H9 (cell line): Measurements from ENCODE around the gene SPECC1L. TPM values are rescaled to one million over a fixed set of nuclear protein-coding genes. Genes with fewer than 3 reads are reported as not detected.
"Not testable (repeated sequence)": the region's sequence is repeated elsewhere in the genome, so short reads cannot be mapped to it uniquely, and the experiment has no call there.

Experiments used
- DNase-seq: peaks from one replicate; pipeline ENCODE4 v3.0.0-alpha.2; 2017
- H2AFZ ChIP-seq: one replicate; pipeline ENCODE4 v1.6.1; 2013; ENCODE audit warnings: mild to moderate bottlenecking, low read length, control low read depth, moderate library complexity
- H2AK5ac ChIP-seq: 2 replicates; pipeline ENCODE4 v1.6.1; 2013; ENCODE audit warnings: low read length, control low read depth, mixed read lengths; ENCODE audit not compliant: insufficient read length
- H2BK120ac ChIP-seq: one replicate; pipeline ENCODE4 v1.6.1; 2013; ENCODE audit warnings: low read depth, mild to moderate bottlenecking, low read length, control low read depth, inconsistent platforms; ENCODE audit not compliant: poor library complexity, severe bottlenecking
- H2BK12ac ChIP-seq: 2 replicates; pipeline ENCODE4 v1.6.1; 2013; ENCODE audit warnings: low read length, control low read depth, mixed read lengths, low read depth; ENCODE audit not compliant: insufficient read length
- H2BK15ac ChIP-seq: 2 replicates; pipeline ENCODE4 v1.6.1; 2013; ENCODE audit warnings: low read depth, low read length, control low read depth
- H2BK20ac ChIP-seq: one replicate; pipeline ENCODE4 v1.6.1; 2013; ENCODE audit warnings: low read depth, mild to moderate bottlenecking, low read length, control low read depth, inconsistent platforms; ENCODE audit not compliant: poor library complexity, severe bottlenecking
- H2BK5ac ChIP-seq: 2 replicates; pipeline ENCODE4 v1.6.1; 2013; ENCODE audit warnings: low read length, control low read depth, mixed read lengths; ENCODE audit not compliant: insufficient read length
- H3K14ac ChIP-seq: 2 replicates; pipeline ENCODE4 v1.6.1; 2013; ENCODE audit warnings: low read length, control low read depth; ENCODE audit not compliant: insufficient read depth
- H3K18ac ChIP-seq: 2 replicates; pipeline ENCODE4 v1.6.1; 2013; ENCODE audit warnings: low read depth, mild to moderate bottlenecking, mixed read lengths, low read length, control low read depth; ENCODE audit not compliant: insufficient read length
- H3K23ac ChIP-seq: 2 replicates; pipeline ENCODE4 v1.6.1; 2013; ENCODE audit warnings: low read length, control low read depth, mixed read lengths, low read depth; ENCODE audit not compliant: insufficient read length
- H3K23me2 ChIP-seq: 2 replicates; pipeline ENCODE4 v1.6.1; 2013; ENCODE audit warnings: low read depth, mild to moderate bottlenecking, mixed read lengths, low read length, control low read depth; ENCODE audit not compliant: insufficient read length, poor library complexity, severe bottlenecking
- H3K27ac ChIP-seq: 2 replicates; pipeline ENCODE4 v1.5.1; 2013; ENCODE audit warnings: low read length, control low read depth, mixed read lengths, low read depth; ENCODE audit not compliant: insufficient read length
- H3K27me3 ChIP-seq: 2 replicates; pipeline ENCODE4 v1.6.1; 2013; ENCODE audit warnings: low read length, control low read depth, inconsistent platforms; ENCODE audit not compliant: insufficient read depth
- H3K4ac ChIP-seq: 2 replicates; pipeline ENCODE4 v1.6.1; 2013; ENCODE audit warnings: low read depth, mild to moderate bottlenecking, control low read depth, inconsistent platforms, low read length, moderate library complexity
- H3K4me1 ChIP-seq: 2 replicates; pipeline ENCODE4 v1.6.1; 2013; ENCODE audit warnings: low read length, control low read depth, inconsistent platforms; ENCODE audit not compliant: insufficient read depth
- H3K4me2 ChIP-seq: 2 replicates; pipeline ENCODE4 v1.6.1; 2013; ENCODE audit warnings: low read length, control low read depth, mixed read lengths; ENCODE audit not compliant: insufficient read length, insufficient read depth
- H3K56ac ChIP-seq: 2 replicates; pipeline ENCODE4 v1.6.1; 2013; ENCODE audit warnings: low read depth, mild to moderate bottlenecking, mixed read lengths, low read length, control low read depth; ENCODE audit not compliant: insufficient read length
- H3K79me1 ChIP-seq: 2 replicates; pipeline ENCODE4 v1.6.1; 2013; ENCODE audit warnings: low read depth, mild to moderate bottlenecking, moderate library complexity, low read length, control low read depth, inconsistent platforms; ENCODE audit not compliant: insufficient read depth, poor library complexity, severe bottlenecking
- H3K79me2 ChIP-seq: 2 replicates; pipeline ENCODE4 v1.6.1; 2013; ENCODE audit warnings: low read length, control low read depth, inconsistent platforms; ENCODE audit not compliant: insufficient read depth
- H3K9ac ChIP-seq: 2 replicates; pipeline ENCODE4 v1.6.1; 2013; ENCODE audit warnings: low read length, control low read depth, mixed read lengths; ENCODE audit not compliant: insufficient read length; ENCODE audit errors: extremely low read depth
- H3K9me3 ChIP-seq: one replicate; pipeline ENCODE4 v1.6.1; 2013; ENCODE audit warnings: low read depth, low read length, inconsistent platforms; ENCODE audit not compliant: control insufficient read depth
- H3T11ph ChIP-seq: one replicate; pipeline ENCODE4 v1.6.1; 2013; ENCODE audit warnings: mild to moderate bottlenecking, low read length, control low read depth, inconsistent platforms
- H4K20me1 ChIP-seq: one replicate; pipeline ENCODE4 v1.6.1; 2013; ENCODE audit not compliant: control insufficient read depth, insufficient read length, insufficient read depth
- H4K5ac ChIP-seq: 2 replicates; pipeline ENCODE4 v1.6.1; 2013; ENCODE audit warnings: low read depth, mild to moderate bottlenecking, mixed read lengths, low read length, control low read depth; ENCODE audit not compliant: insufficient read length
- H4K8ac ChIP-seq: replicated peaks from 2 replicates; pipeline ENCODE4 v1.6.1; 2013; ENCODE audit warnings: low read length, control low read depth, mixed read lengths, low read depth; ENCODE audit not compliant: insufficient read length
- H4K91ac ChIP-seq: 2 replicates; pipeline ENCODE4 v1.6.1; 2013; ENCODE audit warnings: low read depth, mild to moderate bottlenecking, moderate library complexity, mixed read lengths, low read length, control low read depth; ENCODE audit not compliant: insufficient read length
- H3K27ac Mint-ChIP-seq, 3 experiments: 2 replicates in 2 of 3; 3 replicates in 1 of 3; pipeline ENCODE4 v1.8.0; 2020 to 2021; ENCODE audit warnings: mixed read lengths in 3 of 3, mild to moderate bottlenecking in 1 of 3, moderate library complexity in 1 of 3
- H3K27me3 Mint-ChIP-seq: 2 replicates; pipeline ENCODE4 v1.8.0; 2021; ENCODE audit warnings: low read depth, mild to moderate bottlenecking, moderate library complexity, mixed read lengths
- H3K36me3 Mint-ChIP-seq, 3 experiments: 2 replicates in 2 of 3; 3 replicates in 1 of 3; pipeline ENCODE4 v1.8.0; 2020 to 2021; ENCODE audit warnings: low read depth in 3 of 3, mixed read lengths in 3 of 3; ENCODE audit not compliant: insufficient read depth in 1 of 3
- H3K4me1 Mint-ChIP-seq, 2 experiments: 2 replicates each; pipeline ENCODE4 v1.8.0; 2020; ENCODE audit warnings: mixed read lengths in 2 of 2
- H3K4me3 Mint-ChIP-seq, 2 experiments: 2 replicates in 1 of 2; 3 replicates in 1 of 2; pipeline ENCODE4 v1.8.0; 2020 to 2021; ENCODE audit warnings: mild to moderate bottlenecking in 2 of 2, mixed read lengths in 2 of 2, moderate library complexity in 1 of 2
- H3K9me3 Mint-ChIP-seq, 2 experiments: 2 replicates in 1 of 2; 3 replicates in 1 of 2; pipeline ENCODE4 v1.8.0; 2020; ENCODE audit warnings: mild to moderate bottlenecking in 2 of 2, mixed read lengths in 2 of 2, moderate library complexity in 1 of 2
- CTCF ChIP-seq: fragments of 200-600 bp; sonication (generic); conservative IDR thresholded peaks from 3 replicates; pipeline ENCODE4 v1.8.0; 2021; ENCODE audit warnings: antibody characterized with exemption, mild to moderate bottlenecking
- WGBS: extraction: QIAGEN DNeasy Blood & Tissue Kit; methylation state at CpG from one replicate; pipeline ENCODE4 v1.1.7; 2013; ENCODE audit warnings: missing lambda C conversion rate, low lambda C conversion rate, mixed read lengths; ENCODE audit not compliant: insufficient read length; ENCODE audit errors: extremely low coverage; 5-methylcytosine and 5-hydroxymethylcytosine counted together
- total RNA-seq: library from RNA; stranded (reverse); gene quantifications from 2 replicates; pipeline ENCODE4 v1.2.1, GENCODE V29; 2021

The SPECC1L gene
- total RNA-seq, 1 experiment from 2014 or later: 57.1 TPM

DNA sequence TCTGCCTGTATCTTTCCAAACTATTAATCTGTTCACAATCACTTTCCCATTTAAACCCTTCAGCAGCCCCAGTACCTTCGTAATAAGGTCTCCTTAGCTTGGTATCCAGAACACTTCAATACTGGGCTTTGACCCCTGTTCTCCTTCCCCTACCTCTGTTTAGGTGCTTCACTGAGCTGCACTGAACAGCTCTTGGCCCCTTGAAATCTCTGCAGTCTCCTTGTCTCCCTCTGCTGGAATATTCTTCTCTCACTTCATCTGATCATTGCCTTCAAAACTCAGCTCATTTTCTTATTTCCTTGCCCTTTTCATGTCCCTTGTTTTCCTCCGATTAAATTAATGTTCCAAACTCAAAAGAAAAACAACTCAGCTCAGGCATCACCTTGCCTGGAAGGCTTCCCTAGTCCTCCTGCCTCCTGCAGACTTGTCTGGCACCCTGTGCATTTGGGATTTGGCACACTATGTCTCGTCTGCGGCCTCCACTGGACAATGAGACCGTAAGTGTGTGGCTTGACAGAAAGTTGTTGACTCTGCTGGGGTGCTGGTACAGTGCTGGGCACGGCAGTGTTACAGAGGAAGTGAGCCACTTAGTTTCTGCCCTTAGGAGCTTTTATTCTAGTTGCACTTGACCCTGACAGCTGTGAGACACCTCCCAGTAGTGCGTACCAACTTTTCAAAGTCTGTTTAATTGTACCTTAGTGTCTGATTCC is 4.2 kb downstream of the SPECC1L start:
- H4K20me1 ChIP-seq, H3K9me3 ChIP-seq: not testable (repeated sequence)

DNA sequence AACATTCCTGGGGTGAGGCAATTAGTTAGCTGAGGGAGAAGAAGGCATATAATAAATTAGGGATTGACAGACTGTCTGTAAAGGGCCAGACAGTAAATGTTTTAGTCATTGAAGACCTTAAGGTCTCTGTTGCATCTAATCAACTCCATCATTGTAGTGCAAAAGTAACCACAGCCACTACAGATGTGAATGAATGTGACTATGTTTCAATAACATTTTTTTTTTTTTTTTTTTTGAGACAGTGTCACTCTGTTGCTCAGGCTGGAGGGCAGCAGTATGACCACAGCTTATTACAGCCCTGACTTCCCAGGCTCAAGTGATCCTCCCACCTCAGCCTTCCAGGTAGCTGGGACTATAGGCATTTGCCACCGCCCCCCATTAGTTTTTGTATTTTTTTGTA is 9.7 kb downstream of the SPECC1L start:
- H3K23ac ChIP-seq, H3K4me1 ChIP-seq, H3K14ac ChIP-seq, H2BK15ac ChIP-seq, H4K20me1 ChIP-seq, H2BK5ac ChIP-seq, H2AFZ ChIP-seq, H3K4me3 Mint-ChIP-seq, H2AK5ac ChIP-seq, H3K23me2 ChIP-seq, H4K91ac ChIP-seq, H2BK12ac ChIP-seq, H2BK120ac ChIP-seq, H3K56ac ChIP-seq, H3K79me2 ChIP-seq, H3K9ac ChIP-seq, H3K27ac Mint-ChIP-seq, H4K5ac ChIP-seq, H3K4ac ChIP-seq, H4K8ac ChIP-seq, H3K27me3 ChIP-seq, H3K9me3 ChIP-seq, H3K18ac ChIP-seq, H3T11ph ChIP-seq, H3K79me1 ChIP-seq, H3K27me3 Mint-ChIP-seq, H3K9me3 Mint-ChIP-seq, H3K27ac ChIP-seq, DNase-seq, H3K4me2 ChIP-seq, H2BK20ac ChIP-seq: not testable (repeated sequence)
- WGBS: no CpG with 5 or more reads among the region's 1 CpG
- Mint-ChIP-seq H3K36me3 (peaks cover 8 to 21% (median 12%) of the 10 kb centered on the region in 3 experiments; a peak in 6 of 7 replicates), H3K4me1 (peaks cover 27 to 31% of the 10 kb centered on the region in 2 experiments)

More for the DNA sequence above, 4.2 kb downstream of the SPECC1L start:
- H3K27me3 ChIP-seq, H3T11ph ChIP-seq, H3K14ac ChIP-seq, H4K5ac ChIP-seq, H3K27ac ChIP-seq, H2AFZ ChIP-seq, H3K56ac ChIP-seq, H3K79me1 ChIP-seq, H3K23me2 ChIP-seq, H4K8ac ChIP-seq, H4K91ac ChIP-seq, H2BK12ac ChIP-seq, H3K18ac ChIP-seq, H3K4me2 ChIP-seq, H3K27me3 Mint-ChIP-seq, H2BK15ac ChIP-seq, H2BK20ac ChIP-seq, H3K23ac ChIP-seq, H2BK120ac ChIP-seq, H3K9ac ChIP-seq, H2AK5ac ChIP-seq, H3K9me3 Mint-ChIP-seq, DNase-seq, H3K4me1 ChIP-seq, H2BK5ac ChIP-seq, H3K4ac ChIP-seq: not testable (repeated sequence)
- Mint-ChIP-seq H3K4me1 (peaks cover 30 to 45% of the 10 kb centered on the region in 2 experiments), H3K4me3 (peak overlapping the region in 1 of 2 experiments; percentile 52; a peak in 2 of 5 replicates), H3K27ac (peak overlapping the region in 2 of 3 experiments; percentile 8 to 95; a peak in 2 of 7 replicates), H3K36me3 (peaks cover 10 to 20% (median 12%) of the 10 kb centered on the region in 3 experiments; a peak in 6 of 7 replicates)
- no CpG with 5 or more reads among the region's 7 CpGs for WGBS
- peaks cover 14% of the 10 kb centered on the region; the same call in 1 of the 2 replicates for H3K79me2 ChIP-seq
- TF ChIP-seq CTCF: peak; percentile 28; the same call in 2 of the 3 replicates
